Stimulated activated CD8-positive, alpha-beta memory T cell treated with anti-CD3 and anti-CD28 coated beads, Interleukin-7, amount 100 ng/mL, for 1 hour (primary cell): ENCODE measurements around the gene IPO9.

Experiments used
- DNase-seq, 2 donors: peaks; one replicate each; pipeline ENCODE4 v3.0.0-alpha.2; 2020; ENCODE audit warnings: low read depth in 2 of 2

Gene IPO9

DNA sequence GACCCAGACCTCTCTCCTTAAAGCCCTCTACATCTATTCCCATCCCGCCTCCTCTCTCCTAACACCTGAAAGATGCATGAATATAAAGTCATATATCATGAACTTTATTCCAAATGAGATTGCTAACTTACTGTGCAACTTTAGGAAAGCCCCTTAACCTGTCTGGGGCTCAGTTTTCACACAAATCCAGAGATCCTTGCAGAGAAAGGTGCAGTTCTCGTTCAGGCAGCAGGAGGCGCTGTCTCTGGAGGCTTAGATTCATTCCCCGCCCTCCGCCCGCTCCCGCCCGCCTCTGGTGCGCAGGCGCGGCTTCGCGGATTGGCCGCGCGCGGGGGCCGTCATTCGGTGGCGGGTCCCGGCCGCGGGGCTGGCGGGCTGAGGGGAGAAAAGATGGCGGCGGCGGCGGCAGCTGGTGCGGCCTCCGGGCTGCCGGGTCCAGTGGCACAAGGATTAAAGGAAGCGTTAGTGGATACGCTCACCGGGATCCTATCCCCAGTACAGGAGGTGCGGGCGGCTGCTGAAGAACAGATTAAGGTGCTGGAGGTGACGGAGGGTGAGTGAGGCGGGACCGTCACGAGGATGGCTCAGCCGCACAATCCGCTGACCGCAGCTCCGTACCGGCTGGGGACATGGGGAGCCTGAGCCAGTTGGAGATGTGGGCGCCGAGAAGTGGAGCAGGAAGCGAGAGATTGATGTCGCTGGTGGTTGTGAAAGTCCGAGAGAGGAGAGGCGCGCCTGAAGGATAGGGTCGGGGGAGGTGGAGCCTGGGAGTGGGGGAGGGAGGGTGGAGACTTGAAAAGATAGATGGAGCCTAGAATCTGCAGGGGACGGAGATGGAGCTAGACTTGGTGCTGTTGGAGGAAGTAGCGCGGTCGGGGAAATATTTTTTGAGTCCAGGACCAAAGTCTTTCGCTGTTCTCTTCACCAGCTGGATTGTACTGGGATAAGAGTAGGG is at the start of gene IPO9:
IPO9 (plus strand) TSS at position 338 of the 955 bp plus-strand sequence; CDS start at position 391, 53 bp downstream.
- DNase-seq, result peak; percentile 84 to 94

DNA sequence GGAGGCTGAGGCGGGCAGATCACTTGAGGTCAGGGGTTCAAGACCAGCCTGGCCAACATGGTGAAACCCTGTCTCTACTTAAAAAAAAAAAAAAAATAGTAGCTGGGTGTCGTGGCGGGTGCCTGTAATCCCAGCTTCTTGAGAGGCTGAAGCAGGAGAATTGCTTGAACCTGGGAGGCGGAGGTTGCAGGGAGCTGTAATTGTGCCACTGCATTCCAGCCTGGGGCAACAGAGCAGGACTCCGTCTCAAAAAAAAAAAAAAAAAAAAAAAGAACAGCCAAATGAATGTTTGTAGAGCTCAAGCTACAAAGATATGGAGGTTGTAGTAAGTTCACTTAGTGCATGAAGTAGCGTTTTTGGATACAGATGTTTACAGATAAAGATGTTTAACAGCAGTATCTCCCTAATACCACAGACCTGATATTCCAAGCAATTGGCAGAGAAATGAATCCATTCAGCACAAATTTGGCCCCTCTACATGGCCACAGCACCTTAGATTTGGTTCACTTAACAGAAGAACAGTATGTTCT is 49.5 kb upstream of the IPO9 start:
- DNase-seq, result no peak

DNA sequence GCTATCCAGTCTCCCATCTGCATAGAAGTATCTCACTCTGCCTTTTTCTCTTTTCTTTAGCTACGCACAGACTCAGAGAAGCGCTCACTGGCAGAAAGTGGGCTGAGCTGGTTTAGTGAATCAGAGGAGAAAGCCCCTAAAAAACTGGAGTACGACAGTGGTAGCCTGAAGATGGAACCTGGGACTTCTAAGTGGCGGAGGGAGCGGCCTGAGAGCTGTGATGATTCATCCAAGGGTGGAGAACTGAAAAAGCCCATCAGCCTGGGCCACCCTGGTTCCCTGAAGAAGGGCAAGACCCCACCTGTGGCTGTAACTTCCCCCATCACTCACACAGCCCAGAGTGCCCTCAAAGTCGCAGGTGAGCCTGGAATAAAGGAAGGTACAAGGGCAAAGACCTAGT is 48.0 kb upstream of the IPO9 start:
- DNase-seq, result no peak

DNA sequence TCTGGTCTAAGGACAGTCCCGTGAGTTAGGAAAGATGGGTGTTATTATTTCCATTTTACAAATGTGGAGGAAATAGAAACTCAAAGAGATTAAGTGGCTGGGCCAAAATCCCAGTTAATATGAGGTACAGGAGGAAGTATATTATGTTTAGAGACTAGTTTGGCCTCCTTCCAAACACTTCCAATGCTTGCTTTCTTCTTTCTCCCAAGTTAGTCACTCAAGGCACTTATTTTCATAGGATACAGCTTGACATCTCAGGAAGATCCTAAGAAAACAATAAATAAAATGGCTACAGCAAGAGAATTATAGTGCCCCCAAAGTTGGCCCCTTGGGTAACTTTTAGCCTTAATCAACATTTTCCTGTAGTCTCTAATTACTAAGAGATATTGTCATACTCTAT is 47.5 kb upstream of the IPO9 start:
- no peak for DNase-seq

- no peak for DNase-seq
Observed at GRCh38 chr1:201782353-201782752, 46.6 kb upstream of the IPO9 start.

DNA sequence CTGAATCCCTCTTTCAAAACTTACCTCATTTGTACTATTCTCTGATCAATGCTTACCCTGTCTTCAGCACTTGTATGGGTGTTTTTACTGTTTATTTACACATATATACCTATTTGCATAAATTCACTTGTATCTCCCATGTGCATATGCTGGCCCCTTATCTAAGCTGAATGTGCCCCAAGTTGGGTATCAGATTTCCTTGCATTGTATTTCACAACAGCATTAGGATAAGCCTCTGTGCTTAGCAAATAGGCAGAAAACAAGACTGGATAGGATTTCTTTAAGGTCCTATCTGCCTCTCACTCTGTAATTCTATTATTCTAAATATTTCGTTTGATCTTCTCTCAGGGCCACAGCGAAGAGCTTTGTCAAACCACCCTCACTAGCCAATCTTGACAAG is 45.9 kb upstream of the IPO9 start:
- no peak for DNase-seq

GRCh38 chr1:201783572-201783971 is 45.4 kb upstream of the IPO9 start:
- DNase-seq, result no peak

DNA sequence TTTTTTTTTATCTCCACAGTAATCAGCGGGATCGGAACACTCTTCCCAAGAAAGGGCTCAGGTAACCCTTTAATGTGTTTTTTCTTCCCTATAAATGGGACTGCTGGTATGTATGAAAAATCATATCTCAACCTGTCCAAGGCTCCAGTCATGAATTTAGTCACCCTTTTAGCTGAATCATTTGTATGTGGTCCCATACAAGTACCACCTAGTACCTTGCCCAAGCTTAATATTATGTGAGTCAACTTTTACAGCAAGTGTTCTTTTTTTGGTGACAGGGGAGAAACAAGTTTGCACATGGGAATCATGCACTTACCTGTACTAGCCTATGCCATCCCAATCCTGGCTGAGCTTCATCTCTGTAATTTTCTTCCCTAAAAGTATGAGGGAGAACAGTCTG is 43.7 kb upstream of the IPO9 start:
- no peak for DNase-seq

- DNase-seq, result no peak
Observed at GRCh38 chr1:201786824-201787223, 42.1 kb upstream of the IPO9 start.

DNA sequence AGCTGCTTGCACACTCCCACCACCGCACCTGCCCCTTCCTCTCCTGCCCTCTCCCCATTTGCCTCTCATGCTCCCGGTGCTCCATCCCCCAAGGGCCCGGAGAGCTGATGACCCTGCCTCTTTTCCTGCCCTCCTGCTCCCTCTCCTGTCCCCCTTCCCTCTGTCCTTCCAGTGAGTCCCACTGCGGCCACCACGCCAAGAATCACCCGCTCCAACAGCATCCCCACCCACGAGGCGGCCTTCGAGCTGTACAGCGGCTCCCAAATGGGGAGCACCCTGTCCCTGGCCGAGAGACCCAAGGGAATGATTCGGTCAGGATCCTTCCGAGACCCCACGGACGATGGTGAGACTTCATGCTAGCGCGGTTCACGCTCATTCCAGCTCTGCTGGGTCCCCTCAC is 40.7 kb upstream of the IPO9 start:
- DNase-seq, result no peak

- no peak for DNase-seq
Observed at GRCh38 chr1:201789245-201789644, 39.7 kb upstream of the IPO9 start.

- no peak for DNase-seq
Observed at GRCh38 chr1:201790261-201790660, 38.7 kb upstream of the IPO9 start.

DNA sequence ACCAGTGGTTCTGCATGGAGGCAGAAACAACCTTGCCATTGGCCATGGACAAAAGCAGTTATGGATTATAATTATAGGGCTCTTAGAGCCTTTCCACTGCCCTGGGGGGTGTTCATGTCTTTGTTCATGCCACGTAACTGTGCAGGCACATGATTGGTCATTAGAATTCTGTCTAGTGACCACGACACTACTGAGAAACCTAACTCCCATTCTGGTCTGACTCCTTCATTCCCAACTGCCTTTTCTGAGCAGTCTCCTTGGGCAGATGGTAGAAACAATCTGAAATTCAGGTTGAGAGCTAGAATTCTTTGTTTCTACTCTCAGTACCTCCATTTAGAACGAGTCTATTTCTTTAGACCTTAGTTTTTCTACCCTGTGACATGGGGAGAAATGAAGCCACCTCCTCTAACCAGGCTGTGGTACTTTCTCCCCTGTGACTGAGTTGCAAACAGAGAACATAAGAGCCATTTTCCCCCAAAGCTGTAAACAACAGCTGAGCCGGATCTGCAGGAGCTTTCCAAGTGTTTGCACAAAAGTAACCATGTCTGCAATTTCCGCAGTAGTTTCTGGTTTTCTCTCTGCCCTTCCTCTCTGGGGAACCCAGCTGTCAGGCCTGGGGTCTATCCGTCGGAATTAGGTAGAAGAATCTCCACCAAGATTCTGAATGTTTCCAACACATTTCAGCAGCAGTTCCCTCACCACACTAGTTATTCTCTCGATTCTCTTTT is 37.7 kb upstream of the IPO9 start:
- DNase-seq, result no peak

GRCh38 chr1:201791779-201792173 is 37.2 kb upstream of the IPO9 start:
- no peak for DNase-seq

DNA sequence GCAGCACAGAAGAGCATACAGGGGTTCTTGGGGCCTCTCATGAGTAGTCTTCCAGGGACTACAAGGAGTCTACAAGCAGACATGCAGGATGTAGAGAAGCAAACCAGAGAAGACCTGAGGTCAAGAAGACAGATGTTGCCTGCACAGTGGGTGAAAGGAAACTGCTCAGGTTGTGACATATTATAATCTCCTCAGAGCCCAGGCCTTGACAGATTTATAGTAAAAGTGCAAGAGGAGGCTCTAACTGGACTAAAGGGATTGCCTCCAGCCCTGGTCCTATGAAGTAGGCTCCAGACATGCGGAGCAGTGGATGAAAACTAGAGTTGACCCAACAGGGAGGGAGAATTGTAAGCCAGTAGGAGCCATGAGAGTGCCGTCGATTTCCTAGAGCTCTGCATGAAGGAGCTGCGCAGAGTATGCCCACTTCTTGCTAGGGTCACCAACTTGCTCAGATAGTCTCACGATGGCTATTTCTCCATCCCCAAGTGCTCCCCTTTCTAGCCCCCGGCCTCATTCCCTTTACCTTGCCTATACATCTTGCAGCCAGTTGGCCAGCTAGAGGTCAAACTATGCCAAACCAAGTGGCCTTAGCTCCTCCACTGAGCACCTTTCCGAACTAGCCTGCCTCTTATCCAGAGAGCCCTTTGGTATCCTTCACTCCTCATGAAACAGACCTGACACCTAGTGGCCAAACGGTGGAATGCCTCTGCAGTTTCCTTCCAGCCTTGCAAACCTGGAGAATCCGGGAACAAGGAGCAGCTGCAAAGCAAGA is 36.2 kb upstream of the IPO9 start:
- DNase-seq, result peak in 1 of 2 donors; percentile 5

DNA sequence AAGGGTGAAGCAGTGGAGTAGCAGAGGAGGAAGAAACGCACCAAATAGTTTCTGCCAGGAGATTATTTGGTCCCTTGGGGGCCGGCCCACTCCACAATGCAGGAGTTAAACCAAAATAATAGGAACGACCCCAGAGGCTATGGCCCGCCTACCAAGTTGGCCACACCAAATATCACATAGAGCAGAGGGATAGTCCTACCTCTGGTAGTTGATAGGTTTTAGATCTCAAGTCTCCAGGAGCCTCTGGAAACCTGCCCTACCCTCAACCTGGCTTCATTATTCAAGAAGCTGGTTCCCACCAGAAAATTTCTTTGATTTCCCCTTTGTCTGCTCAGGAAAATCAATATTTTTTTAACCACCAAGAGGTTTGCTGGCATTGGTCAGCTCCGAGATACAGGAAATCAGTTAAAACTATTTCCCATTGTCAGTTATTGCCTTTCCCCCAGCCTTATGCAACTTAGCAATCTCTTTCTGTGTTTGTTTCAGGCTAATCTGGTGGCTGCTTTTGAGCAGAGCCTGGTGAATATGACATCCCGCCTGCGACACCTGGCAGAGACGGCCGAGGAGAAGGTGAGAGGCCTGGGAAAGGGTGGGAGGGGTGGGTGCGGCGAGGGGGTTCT is 35.5 kb upstream of the IPO9 start:
- DNase-seq, result no peak

- DNase-seq, result no peak
Observed at GRCh38 chr1:201795066-201795465, 33.9 kb upstream of the IPO9 start.

GRCh38 chr1:201800246-201800645 is 28.7 kb upstream of the IPO9 start:
- DNase-seq, result no peak

DNA sequence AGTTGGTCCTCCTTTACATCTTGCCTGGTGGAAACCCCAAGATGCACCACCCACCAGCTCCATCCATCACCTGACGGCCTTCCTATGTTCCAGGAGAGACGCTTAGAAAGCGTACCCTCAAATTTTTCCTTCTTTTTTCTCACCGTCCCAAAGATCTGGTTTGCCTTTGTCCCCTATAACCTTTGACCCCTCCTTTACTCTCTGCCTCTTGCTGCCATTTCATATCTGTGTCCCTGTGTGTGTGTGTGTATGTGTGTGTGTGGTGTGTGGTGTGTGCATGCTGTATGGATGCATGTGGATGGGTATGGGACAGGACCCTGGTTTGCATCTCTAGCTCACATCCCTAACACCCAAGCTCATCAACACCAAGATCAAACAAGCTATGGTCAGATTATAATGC is 22.2 kb upstream of the IPO9 start:
- no peak for DNase-seq

GRCh38 chr1:201807958-201808632 is 20.9 kb upstream of the IPO9 start:
- no peak for DNase-seq

DNA sequence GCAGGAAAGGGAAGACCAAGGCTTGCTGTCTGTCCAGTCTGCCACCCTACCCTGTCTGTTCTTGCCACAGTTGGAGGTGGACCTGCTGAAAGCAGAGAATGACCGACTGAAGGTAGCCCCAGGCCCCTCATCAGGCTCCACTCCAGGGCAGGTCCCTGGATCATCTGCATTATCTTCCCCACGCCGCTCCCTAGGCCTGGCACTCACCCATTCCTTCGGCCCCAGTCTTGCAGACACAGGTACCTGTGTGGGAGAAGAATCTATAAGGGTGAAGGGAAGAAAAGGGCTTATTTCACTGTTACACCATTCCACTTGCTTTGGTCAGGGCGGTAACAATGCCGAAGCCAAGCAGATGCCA is 20.3 kb upstream of the IPO9 start:
- DNase-seq, result no peak
